ACC112 (cell line): Measurements from ENCODE around the gene HOTAIR.
A peak's percentile ranks its signal among the peaks of the same experiment; 100 is the strongest.

Experiments
- H2AFZ ChIP-seq: fragments of 200-600 bp; sonication (generic); one replicate; pipeline ENCODE4 v1.6.0; 2017; ENCODE audit warnings: antibody characterized with exemption, low read length; ENCODE audit not compliant: unreplicated experiment
- H3K27ac ChIP-seq: fragments of 200-600 bp; sonication (generic); 2 replicates; pipeline ENCODE4 v1.5.1; 2014; ENCODE audit warnings: low read depth, mild to moderate bottlenecking, antibody characterized with exemption, low read length, moderate library complexity
- H3K27me3 ChIP-seq: fragments of 200-600 bp; sonication (generic); 2 replicates; pipeline ENCODE4 v1.6.1; 2014; ENCODE audit warnings: mild to moderate bottlenecking, antibody characterized with exemption, low read length, moderate library complexity, mixed read lengths; ENCODE audit not compliant: insufficient read depth
- H3K36me3 ChIP-seq: fragments of 200-600 bp; sonication (generic); 2 replicates; pipeline ENCODE4 v1.6.1; 2016; ENCODE audit warnings: mild to moderate bottlenecking, antibody characterized with exemption, low read length, moderate library complexity, mixed read lengths; ENCODE audit not compliant: insufficient read depth
- H3K4me1 ChIP-seq: fragments of 200-600 bp; sonication (generic); one replicate; pipeline ENCODE4 v1.6.1; 2016; ENCODE audit warnings: low read length, mixed read lengths; ENCODE audit not compliant: insufficient read depth, unreplicated experiment, control insufficient read depth
- H3K4me3 ChIP-seq: fragments of 200-600 bp; sonication (generic); 2 replicates; pipeline ENCODE4 v1.5.1; 2014; ENCODE audit warnings: mild to moderate bottlenecking, low read depth, low read length
- H3K79me2 ChIP-seq: fragments of 200-600 bp; sonication (generic); one replicate; pipeline ENCODE4 v1.6.0; 2016; ENCODE audit warnings: low read length; ENCODE audit not compliant: control insufficient read depth, unreplicated experiment, insufficient read depth

Gene HOTAIR

GRCh38 chr12:54017027-54017788 lies 42.5 kb upstream of the HOTAIR start:
- H3K79me2 ChIP-seq: no peaks in the 10 kb centered on the region
- no peaks in the 10 kb centered on the region for H3K27me3 ChIP-seq
- H3K4me3 ChIP-seq: peak overlapping the region; percentile 87
- H3K27ac ChIP-seq: peak overlapping the region; percentile 2; the same call in 1 of the 2 replicates
- H2AFZ ChIP-seq: peak overlapping the region; percentile 79
- H3K4me1 ChIP-seq: peaks cover 35% of the 10 kb centered on the region
- H3K36me3 ChIP-seq: no peaks in the 10 kb centered on the region

- Histone ChIP-seq H2AFZ (peak overlapping the region; percentile 69), H3K27ac (no peak overlapping the region), H3K27me3 (no peaks in the 10 kb centered on the region), H3K79me2 (no peaks in the 10 kb centered on the region), H3K4me1 (peaks cover 35% of the 10 kb centered on the region), H3K36me3 (no peaks in the 10 kb centered on the region), H3K4me3 (peak overlapping the region; percentile 87)
These were observed 41.8 kb upstream of the HOTAIR start for GRCh38 chr12:54016478-54016964.

- Histone ChIP-seq H3K27me3 (no peaks in the 10 kb centered on the region), H3K4me3 (peak overlapping the region; percentile 61), H3K36me3 (no peaks in the 10 kb centered on the region)
These were observed 41.3 kb upstream of the HOTAIR start for GRCh38 chr12:54016051-54016450.

GRCh38 chr12:54015018-54015931 lies 40.5 kb upstream of the HOTAIR start:
- H3K27ac ChIP-seq: no peak overlapping the region
- peaks cover 41% of the 10 kb centered on the region for H3K4me1 ChIP-seq
- H3K4me3 ChIP-seq: peak overlapping the region; percentile 61; the same call in 1 of the 2 replicates
- no peaks in the 10 kb centered on the region for H3K79me2 ChIP-seq
- no peak overlapping the region for H2AFZ ChIP-seq
- H3K36me3 ChIP-seq: no peaks in the 10 kb centered on the region
- no peaks in the 10 kb centered on the region for H3K27me3 ChIP-seq

More at GRCh38 chr12:54016051-54016450, 41.3 kb upstream of the HOTAIR start:
- peaks cover 35% of the 10 kb centered on the region for H3K4me1 ChIP-seq
- no peak overlapping the region for H3K27ac ChIP-seq
- no peaks in the 10 kb centered on the region for H3K79me2 ChIP-seq
- H2AFZ ChIP-seq: peak overlapping the region; percentile 69

GRCh38 chr12:54014377-54015017 lies 39.7 kb upstream of the HOTAIR start:
- H3K27me3 ChIP-seq: no peaks in the 10 kb centered on the region
- no peak overlapping the region for H2AFZ ChIP-seq
- peaks cover 6% of the 10 kb centered on the region for H3K79me2 ChIP-seq
- H3K4me1 ChIP-seq: peaks cover 45% of the 10 kb centered on the region
- no peak overlapping the region for H3K27ac ChIP-seq
- H3K36me3 ChIP-seq: no peaks in the 10 kb centered on the region
- peak overlapping the region; percentile 42 for H3K4me3 ChIP-seq

- Histone ChIP-seq H3K27ac (peak overlapping the region; percentile 51; the same call in 1 of the 2 replicates), H3K27me3 (no peaks in the 10 kb centered on the region), H3K36me3 (no peaks in the 10 kb centered on the region), H3K79me2 (peaks cover 7% of the 10 kb centered on the region), H2AFZ (no peak overlapping the region), H3K4me1 (peaks cover 44% of the 10 kb centered on the region), H3K4me3 (no peak overlapping the region)
These were observed 38.1 kb upstream of the HOTAIR start for GRCh38 chr12:54012631-54013409.

- Histone ChIP-seq H3K4me1 (peaks cover 51% of the 10 kb centered on the region), H3K27me3 (no peaks in the 10 kb centered on the region), H3K36me3 (no peaks in the 10 kb centered on the region), H2AFZ (no peak overlapping the region), H3K79me2 (peaks cover 7% of the 10 kb centered on the region), H3K4me3 (peak overlapping the region; percentile 80), H3K27ac (no peak overlapping the region)
These were observed 37.1 kb upstream of the HOTAIR start for GRCh38 chr12:54011665-54012532.

- Histone ChIP-seq H2AFZ (no peak overlapping the region), H3K27me3 (no peaks in the 10 kb centered on the region), H3K36me3 (no peaks in the 10 kb centered on the region), H3K4me3 (peak overlapping the region; percentile 80), H3K27ac (no peak overlapping the region), H3K4me1 (peaks cover 54% of the 10 kb centered on the region), H3K79me2 (peaks cover 7% of the 10 kb centered on the region)
These were observed 36.4 kb upstream of the HOTAIR start for GRCh38 chr12:54010972-54011664.
